GM21381 (cell line): ENCODE data around the gene FRMD5.
"Not testable (repeated sequence)": the region's sequence is repeated elsewhere in the genome, so short reads cannot be mapped to it uniquely, and the experiment has no call there.

Experiments
- ATAC-seq: cut with Tn5 transposase; IDR thresholded peaks from one replicate; pipeline ENCODE4 v1.9.1; 2021; ENCODE audit warnings: mild to moderate bottlenecking, moderate library complexity; ENCODE audit not compliant: unreplicated experiment

The FRMD5 gene

DNA sequence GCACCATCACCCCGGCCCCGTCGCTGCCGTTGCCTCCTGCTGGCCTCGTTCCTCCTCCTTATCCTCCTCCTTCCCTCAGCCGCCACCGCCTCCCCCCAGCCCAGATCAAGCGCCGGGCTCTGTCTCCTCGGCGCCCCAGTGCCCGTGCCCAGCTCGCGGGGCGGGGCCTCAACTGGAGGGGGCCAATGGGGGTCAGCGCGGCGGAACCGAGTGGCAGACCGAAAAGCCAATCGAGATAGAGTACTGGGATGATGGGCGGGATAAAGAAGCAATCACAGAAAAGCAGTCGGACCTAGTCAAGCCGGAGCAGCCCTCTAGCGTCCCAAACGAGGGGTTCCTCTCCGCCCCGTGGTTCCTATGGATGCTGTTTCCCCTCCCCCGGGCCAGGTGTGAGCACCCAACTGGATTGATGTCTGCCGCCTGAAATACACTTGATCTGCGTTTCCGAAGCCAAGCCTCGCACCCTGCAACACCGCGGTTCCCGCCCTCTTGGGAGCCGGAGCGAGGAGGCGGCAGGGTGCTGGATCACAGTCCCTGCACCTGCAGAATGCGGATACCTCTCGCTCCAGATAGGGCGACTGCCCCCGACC lies at the start of gene FRMD5:
TSS of gene FRMD5 (minus strand) at position 121 of the 590 bp plus-strand sequence.
- ATAC-seq = peak; percentile 93

DNA sequence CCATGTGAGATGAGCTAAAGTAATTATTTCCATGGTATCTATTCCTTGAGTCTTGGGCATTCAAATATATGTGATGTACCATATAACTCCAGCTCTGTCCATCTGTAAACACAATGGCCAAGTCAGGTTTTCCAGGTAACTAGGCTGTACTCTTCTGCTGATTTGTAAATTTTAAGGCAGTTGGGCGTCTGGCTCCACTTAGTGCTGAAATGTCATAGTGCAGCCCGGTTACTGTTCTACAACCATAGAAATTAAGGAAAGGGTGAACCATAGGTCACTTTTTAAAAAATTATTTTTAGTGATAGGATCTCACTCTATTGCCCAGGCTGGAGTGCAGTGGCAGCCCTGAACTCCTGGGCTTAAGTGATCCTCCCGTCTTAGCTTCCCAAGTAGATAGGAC lies 48.8 kb upstream of the FRMD5 start:
- no peak for ATAC-seq

DNA sequence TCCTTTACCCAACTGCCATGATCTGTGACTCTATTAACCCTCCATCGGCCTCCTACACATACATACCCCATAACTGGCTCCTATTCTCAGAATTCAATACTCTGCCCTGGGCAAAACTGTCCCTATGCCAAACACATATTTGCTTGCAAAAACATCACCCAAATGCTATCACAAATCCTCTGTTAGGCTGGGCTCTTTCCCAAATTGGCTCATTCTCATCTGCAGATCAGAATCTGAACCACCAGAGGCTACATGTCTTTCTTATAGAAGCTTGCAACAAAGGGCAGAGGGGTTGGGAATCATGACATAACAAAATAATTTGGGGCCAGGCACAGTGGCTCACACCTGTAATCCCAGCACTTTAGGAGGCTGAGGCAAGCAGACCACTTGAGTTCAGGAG lies 48.1 kb upstream of the FRMD5 start:
- ATAC-seq = no peak

DNA sequence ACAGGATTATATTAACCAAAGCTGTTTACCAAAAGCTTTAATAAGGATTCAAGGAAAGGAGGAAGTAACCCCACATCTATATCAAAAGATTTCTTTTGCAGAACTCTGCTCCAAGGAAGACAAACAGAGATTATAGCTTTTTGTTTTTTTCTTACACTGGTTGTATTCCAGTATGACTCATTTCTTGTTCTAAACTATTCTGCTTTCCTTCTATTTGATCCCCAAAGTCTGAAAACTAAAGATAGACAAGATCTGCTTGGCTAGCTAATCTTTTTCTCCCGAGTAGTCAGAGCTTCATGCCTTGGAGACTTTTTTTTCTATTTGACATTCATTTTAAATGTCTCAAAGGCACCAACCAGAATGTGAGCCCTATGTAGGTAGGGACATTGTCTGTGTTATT lies 36.8 kb upstream of the FRMD5 start:
- no peak for ATAC-seq

DNA sequence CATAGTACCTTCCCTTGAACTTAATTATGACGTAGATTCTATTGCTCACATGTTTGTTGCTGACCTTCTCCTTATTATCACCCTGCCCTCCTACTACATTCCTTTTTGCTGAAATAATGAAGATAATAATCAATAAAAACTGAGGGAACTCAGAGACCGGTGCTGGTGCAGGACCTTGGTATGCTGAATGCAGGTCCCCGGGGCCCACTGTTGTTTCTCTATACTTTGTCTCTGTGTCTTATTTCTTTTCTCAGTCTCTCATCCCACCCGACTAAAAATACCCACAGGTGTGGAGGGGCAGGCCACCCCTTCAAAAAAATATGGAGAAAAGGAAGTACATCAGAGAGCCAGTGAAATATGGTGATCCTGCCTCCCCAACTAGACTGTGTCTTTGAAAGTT lies 34.2 kb upstream of the FRMD5 start:
- not testable (repeated sequence) for ATAC-seq

DNA sequence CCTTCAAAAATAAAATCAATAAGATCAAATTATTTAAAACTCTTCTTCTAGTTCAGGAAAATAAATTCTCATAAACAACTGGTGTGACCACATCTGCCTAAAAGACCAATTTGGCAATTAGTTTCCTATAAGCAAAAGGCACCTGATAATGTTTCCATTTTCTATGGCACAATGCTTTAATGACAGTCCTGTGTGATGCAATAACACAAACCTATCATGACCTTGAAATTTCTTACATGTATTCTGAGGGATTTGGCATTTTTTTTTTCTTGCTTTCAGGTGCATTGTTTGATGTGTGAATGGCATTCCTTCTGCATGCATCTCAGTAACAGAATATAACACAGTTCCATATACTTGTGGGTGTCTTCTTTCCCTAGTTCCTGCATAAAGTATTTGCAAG lies 32.5 kb upstream of the FRMD5 start:
- ATAC-seq = no peak

DNA sequence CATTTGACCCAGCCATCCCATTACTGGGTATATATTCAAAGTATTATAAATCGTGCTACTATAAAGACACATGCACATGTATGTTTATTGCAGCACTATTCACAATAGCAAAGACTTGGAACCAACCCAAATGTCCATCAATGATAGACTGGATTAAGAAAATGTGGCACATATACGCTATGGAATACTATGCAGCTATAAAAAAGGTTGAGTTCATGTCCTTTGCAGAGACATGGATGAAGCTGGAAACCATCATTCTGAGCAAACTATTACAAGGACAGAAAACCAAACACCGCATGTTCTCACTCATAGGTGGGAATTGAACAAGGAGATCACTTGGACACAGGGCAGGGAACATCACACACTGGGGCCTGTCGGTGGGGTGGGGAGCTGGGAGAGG lies 31.9 kb upstream of the FRMD5 start:
- ATAC-seq = not testable (repeated sequence)

DNA sequence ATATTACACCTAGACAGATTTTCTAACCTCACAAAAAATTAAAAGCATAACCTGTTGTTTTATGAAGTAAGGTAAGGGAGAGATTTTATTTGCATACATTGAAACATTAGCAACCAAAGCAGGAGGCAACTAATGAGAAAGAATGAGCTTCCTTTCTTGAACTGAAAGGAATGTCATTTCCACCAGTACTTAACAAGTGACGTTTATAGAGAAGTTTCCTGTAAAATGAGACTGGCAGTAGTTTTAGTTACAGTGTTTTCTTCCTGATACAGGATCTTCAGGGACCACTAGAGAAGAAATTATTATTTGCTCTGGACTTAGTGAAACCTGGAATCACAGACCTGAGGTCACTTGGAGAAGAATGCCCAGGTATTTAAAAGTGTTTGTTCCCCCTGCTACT lies 27.4 kb upstream of the FRMD5 start:
- ATAC-seq = no peak

DNA sequence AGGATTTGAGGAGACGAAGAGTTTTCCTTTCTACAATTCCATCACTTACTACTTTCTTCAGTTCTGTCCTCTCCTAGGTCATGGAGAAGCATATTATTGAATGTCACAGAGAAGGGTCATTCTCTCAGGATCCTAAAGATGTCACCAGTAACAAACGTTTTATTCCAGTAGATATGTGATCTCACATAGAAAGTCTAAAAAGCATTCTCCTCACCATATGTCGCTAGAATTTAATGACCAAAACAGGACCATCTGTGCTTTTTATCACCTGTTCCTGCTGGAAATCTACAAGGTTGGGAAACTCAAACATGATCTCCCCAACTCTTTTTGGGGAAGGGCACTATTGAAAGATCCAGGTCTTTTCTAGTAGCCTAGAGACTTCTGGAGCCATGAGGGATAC lies 24.0 kb upstream of the FRMD5 start:
- no peak for ATAC-seq

DNA sequence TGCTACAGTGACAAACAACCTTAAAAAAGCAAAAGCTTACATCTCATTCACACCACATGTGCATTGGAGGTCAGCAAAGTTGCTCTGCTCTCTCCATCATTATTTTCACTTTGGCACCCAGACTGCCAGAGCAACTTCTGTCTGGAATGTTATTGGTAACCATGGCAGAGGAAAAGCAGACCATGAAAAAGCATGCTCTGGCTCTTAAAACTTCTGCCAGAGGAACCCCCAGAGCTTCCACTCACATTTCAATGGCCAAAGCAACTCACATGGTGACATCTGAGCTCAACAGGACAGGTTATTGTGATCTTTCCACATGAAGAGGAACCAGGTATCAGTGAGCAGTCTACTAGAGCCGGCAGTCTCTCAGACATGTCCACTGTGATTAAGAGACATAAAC lies 21.9 kb upstream of the FRMD5 start:
- no peak for ATAC-seq

DNA sequence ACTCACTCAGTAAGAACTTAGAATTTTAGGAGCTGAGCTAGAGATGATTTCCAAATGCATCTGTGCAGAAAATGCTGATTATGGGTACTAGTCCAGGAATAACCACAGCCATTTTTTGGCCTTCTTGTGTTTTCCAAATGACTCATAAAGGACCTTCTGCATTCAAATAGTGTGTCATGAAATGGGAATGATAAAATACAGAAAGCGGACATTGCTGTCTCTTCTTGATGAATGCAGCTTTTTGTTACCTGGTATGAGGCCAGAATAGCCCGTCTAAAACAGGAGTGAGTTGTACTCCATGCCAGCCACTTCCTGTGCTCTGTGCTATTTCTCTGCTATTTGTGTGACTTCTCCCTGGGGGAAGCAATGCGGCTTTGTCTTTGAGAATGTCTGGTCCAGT lies 20.5 kb upstream of the FRMD5 start:
- no peak for ATAC-seq

DNA sequence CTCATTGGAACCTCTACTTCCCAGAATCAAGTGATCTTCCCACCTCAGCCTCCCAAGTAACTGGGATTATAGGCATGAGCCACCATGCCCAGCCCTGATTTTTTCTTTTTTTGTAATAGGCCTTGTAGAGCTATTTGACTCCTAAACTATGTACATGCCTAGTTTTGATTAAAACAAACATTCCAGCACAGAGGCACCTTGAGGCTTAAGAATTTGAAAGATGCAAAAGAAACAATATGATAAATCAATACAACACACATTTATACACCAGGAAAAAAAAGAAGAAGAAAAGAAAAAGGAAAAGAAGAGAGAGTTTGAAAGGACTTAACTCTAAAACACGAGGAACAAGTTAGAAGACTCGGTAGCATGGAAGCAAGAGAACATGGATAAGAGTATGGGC lies 13.9 kb upstream of the FRMD5 start:
- no peak for ATAC-seq

DNA sequence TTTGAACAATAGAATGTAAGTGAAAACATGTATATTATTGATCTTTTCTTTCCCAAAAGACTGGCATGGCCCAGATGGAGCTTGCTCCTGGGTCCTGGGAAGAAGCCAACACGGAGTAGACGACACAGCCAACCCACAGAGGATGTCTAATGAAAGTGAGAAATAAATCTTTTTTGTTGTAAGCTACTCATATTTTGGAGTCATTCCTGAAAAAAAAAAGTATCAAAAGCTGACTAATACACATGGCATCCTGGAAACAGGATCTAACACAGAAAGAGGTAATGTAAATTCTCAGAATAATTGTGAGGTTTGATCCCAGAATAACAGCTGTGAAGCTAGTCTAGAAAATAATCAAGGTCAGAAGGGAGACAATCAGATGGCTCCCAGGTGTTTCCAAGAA lies 12.6 kb upstream of the FRMD5 start:
- no peak for ATAC-seq

DNA sequence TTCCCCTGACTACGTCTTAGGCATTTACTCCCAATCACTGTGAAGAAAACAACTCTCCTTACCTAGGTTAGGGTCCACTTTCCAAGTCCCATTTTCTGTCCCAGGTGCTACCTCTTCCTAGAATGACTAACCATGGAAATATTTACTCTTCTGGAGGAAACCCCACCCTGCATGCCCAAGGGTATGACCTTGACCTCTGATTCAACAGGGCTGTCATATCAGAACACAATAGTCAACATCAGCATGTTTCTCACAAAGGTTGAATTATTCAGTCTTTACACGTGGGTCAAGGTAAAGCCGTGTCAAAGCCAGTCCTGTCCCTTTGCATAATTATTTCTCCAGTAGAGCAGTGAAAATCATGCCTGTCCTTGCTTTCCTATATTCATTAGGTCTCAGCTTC lies 4.3 kb upstream of the FRMD5 start:
- ATAC-seq = no peak

DNA sequence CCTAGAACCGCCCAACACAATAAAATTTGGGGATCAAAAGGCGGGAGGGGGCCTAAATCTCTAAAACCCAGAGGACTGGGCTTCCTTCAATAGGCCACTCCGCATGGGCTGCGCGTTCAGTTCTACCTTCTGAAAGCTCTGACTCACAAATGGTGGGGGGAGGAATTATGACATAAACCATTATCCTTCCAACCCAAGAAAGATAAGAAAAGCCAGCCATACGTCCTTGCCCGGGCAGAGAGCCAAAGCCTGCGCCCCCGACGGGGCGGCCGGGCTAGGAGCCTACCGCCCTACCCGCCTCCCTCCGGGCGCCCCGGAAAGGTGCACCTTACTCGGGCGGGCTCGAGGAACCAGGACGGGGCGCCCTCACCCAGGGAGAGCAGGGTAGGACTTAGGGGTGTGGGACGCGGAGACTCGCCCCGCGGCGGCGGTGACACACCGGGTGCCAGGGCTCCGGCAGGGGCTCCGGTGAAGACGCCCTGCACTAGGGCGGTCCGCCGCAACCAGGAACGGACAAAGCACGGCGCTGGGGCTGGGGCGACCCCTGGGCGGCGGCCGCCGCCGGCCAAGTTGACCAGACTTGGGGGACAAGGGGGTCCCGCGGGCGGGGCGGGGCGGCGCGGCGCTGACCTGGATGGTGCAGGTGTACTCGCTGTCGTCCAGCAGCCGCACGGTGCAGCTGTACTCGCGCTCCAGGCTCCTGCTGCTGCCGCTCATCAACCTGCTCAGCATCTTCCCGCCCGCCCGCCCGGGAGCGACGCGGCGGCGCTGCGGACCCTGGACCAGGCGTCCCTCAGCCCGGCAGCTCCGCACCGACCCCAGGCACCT lies 534 bp downstream of the FRMD5 start:
- ATAC-seq = peak; percentile 7

DNA sequence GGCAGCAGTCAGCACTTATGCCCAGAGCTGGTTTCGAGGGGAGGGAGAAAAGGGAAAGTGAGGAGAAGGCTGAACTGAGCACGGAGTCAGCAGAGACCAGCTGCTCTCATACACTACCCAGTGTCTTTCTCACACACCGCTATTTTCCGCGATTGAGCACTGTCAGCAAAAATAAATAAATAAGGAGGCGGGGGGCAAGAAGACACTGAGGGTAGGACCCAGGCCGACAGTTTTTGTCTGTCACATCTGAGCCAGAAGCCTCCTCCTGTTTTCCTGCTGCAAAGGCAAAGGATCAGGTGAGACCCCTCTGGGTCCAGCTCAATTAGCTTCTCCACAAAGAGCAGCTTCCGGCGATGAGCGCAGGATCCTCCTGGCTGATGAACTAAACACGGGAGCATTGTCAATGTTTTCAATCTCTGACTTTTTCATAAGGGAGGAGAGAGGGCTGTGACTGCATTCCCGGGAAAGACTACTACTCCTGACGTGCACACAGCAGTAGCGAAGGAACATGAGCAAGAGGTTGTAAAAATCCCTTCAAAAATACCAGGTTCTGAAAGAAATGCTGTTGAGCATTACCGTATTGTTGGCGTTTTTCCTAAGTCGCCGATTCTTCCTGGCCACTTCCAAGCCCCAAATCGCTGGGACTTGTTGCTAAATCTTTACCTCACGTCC lies 1.3 kb downstream of the FRMD5 start:
- ATAC-seq = no peak

DNA sequence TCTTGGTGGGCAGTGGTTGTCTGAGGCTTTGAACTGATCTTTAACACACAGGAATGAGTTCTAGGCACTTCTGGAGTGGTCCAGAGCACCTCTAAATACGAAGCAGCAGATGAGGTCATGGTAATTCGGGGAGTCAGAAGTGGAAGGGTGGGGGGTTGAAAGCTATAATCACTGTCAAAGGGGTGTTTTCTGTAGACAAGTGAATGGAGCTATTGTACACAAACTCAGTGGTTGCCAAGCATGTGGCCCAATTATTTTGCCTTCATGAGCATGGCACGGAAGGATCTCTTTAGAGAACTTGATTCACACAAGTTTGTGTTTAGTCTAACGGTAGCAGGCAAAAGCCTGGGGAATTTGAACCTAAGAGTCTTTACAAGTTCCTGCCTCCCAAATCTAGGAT lies 6.3 kb downstream of the FRMD5 start:
- no peak for ATAC-seq

DNA sequence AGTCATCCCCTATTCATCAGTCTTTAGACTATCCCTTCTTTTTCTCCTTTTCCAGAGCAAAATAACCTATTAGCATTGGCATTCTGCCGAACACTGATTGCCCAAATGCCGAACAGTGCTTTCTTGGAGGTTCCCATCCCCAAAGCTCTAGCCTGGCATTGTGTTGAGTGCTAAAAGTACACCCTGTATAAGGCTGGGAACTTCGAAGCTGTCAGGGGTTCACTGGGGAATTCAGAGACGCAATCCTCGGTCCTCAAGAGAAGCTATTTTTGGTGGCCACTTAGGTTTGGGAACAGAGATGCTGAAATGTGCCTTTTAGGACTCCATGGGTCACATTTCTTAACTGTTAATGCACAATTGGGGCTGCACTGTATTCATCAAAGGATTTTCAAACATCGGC lies 8.4 kb downstream of the FRMD5 start:
- ATAC-seq = no peak

DNA sequence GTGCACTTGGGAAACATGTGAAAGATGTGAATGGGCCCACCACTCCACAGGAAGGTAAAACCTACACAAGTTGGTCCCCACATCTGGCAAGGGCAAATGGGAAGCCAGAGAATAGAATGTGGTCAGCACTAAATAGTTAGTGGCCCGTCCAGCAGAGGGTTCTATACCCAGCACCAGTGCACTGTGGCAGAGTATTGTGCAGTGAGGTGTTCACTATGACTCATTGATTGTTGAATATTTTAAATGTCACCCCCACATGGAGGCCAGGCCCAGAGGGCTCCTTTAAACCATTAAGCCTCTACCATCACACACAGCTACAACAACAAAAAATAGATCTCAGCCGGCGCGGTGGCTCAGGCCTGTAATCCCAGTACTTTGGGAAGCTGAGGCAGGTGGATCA lies 11.7 kb downstream of the FRMD5 start:
- no peak for ATAC-seq

DNA sequence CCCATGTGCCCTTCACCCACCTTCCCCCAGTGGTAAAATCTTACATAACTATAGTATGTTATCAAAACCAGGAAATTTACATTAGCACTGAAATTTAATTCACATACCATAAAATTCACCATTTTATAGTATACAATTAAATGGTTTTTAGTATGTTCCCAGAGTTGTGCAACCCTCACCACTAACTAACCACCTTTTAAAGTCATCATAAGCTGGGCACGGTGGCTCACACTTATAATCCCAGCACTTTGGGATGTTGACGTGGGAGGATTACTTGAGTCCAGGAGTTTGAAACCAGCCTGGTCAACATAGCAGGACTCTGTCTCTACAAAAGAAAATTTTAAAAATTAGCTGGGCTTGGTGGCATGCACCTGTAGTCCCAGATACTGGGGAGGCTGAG lies 13.7 kb downstream of the FRMD5 start:
- ATAC-seq = no peak

DNA sequence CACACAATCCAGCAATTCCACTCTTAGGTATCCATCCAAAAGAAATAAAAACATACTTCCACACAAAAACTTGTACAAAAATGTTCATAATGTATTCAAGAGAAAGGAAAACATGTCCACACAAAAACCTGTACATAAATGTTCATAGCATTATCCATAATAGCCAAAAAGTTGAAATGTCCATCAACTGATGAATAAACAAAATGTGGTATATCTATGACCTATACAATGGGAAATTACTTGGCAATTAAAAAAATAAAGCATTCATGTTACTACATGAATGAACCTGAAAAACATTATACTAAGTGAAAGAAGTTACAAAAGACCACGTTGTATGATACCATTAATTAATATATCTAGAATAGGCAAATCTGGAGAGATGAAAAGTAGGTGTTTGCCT lies 17.9 kb downstream of the FRMD5 start:
- ATAC-seq = no peak

DNA sequence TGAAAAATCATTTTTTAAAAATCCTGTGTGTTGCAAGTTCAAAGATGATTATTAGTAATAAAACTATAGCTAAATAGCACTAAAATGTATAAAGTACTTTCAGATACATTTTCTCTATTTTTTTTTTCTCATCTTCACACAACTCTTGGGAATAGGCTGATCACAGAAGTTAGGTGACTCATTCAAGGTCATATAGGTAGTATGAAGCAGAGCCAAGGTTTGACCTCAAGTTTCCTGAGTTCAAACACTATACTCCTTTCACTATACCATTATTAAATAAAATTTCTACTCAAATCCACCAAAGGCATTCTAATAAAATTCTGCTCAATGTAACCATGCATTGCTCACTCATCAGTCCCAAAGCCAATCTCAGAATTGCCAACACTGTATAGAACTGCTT lies 21.3 kb downstream of the FRMD5 start:
- ATAC-seq = no peak
